ENCODE results near the gene HAUS1. TPM values are rescaled to one million over a fixed set of nuclear protein-coding genes. Genes with fewer than 3 reads are reported as not detected.
"Not testable (repeated sequence)": the region's sequence is repeated elsewhere in the genome, so short reads cannot be mapped to it uniquely, and the experiment has no call there.

HAUS1 gene
- polyA plus RNA-seq, 1 experiment: 13.8 TPM

DNA sequence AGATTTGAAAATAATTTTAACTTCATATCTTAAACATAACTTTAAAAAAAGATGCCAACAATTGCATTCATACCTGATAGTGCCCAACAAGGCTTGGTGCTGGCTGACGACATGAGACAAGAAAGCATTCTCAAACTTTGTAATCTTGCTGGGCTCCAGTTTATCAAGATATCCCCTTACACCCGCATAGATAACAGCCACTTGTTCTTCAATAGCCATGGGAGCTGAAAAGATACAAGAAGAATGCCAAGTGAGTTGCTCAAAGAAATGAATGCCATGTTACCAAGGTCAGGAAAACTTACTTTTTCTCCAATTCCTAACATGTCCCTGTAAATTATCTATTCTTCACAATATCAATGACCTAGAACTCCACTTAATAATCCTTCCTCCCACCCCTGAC, 19.8 kb upstream of the HAUS1 start:
- TF ChIP-seq, protein P1, sequence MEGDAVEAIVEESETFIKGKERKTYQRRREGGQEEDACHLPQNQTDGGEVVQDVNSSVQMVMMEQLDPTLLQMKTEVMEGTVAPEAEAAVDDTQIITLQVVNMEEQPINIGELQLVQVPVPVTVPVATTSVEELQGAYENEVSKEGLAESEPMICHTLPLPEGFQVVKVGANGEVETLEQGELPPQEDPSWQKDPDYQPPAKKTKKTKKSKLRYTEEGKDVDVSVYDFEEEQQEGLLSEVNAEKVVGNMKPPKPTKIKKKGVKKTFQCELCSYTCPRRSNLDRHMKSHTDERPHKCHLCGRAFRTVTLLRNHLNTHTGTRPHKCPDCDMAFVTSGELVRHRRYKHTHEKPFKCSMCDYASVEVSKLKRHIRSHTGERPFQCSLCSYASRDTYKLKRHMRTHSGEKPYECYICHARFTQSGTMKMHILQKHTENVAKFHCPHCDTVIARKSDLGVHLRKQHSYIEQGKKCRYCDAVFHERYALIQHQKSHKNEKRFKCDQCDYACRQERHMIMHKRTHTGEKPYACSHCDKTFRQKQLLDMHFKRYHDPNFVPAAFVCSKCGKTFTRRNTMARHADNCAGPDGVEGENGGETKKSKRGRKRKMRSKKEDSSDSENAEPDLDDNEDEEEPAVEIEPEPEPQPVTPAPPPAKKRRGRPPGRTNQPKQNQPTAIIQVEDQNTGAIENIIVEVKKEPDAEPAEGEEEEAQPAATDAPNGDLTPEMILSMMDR (IDR thresholded peaks at IDR 0.05; ENCODE audit: insufficient read depth, low read depth, low read length): no peak
- POLR2A ChIA-PET: interaction anchor here (0.6 kb wide), 1 partner anchor 12 kb away, joined by 3 read pairs; the partner anchor contains the start of gene PSTPIP2
- no peak for DNase-seq (ENCODE audit: low read depth)
- Histone ChIP-seq H3K36me3 (ENCODE audit: control insufficient read depth, insufficient read depth, low read length) (peaks cover 19% of the 10 kb centered on the region), H3K4me3 (ENCODE audit: low read depth, low read length) (no peak overlapping the region), H3K27me3 (ENCODE audit: control insufficient read depth, insufficient read depth, low read length) (no peaks in the 10 kb centered on the region)
- CTCF ChIA-PET: interaction anchor here (1.5 kb wide), 1 partner anchor 205 kb away, joined by 3 read pairs; no protein-coding TSS in a partner anchor

DNA sequence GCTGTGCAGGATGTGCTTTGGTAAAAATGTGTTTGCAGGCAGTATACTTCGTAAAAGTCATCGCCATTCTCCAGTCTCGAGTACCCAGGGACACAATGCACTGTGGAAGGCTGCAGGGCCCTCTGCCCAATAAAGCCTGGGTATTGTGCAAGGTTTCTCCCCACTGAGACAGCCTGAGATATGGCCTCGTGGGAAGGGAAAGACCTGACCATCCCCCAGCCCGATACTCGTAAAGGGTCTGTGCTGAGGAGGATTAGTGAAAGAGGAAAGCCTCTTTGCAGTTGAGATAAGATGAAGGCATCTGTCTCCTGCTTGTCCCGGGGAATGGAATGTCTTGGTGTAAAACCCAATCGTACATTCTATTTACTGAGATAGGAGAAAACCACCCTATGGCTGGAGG, 15.7 kb upstream of the HAUS1 start:
- DNase-seq (ENCODE audit: low read depth); POLR2A ChIA-PET; H3K27me3 ChIP-seq (ENCODE audit: control insufficient read depth, insufficient read depth, low read length); CTCF ChIA-PET; H3K4me3 ChIP-seq (ENCODE audit: low read depth, low read length): not testable (repeated sequence)
- peaks cover 23% of the 10 kb centered on the region for H3K36me3 ChIP-seq (ENCODE audit: control insufficient read depth, insufficient read depth, low read length)

DNA sequence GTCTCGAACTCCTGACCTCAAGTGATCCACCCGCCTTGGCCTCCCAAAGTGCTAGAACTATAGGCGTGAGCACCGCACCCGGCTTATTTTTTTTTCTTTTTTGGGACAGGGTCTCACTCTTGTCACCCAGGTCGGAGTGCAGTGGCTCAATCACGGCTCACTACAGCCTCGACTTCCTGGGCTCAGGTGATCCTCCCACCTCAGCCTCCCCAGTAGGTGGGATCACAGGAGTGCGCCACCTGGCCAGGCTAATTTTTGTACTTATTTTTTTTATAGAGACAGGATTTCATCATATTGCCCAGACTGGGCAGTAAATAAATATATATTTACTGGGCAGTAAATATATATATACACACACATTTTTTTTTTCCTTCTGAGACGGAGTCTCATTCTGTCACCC, 8.7 kb upstream of the HAUS1 start:
- H3K4me3 ChIP-seq (ENCODE audit: low read depth, low read length): no peak overlapping the region
- no peaks in the 10 kb centered on the region for H3K27me3 ChIP-seq (ENCODE audit: control insufficient read depth, insufficient read depth, low read length)
- TF ChIP-seq, protein P1 (IDR thresholded peaks at IDR 0.05; ENCODE audit: insufficient read depth, low read depth, low read length): no peak
- ChIA-PET POLR2A (no interaction called here), CTCF (interaction anchor here (0.7 to 0.9 kb wide), 2 partner anchors 12 to 105 kb away, joined by 3 read pairs; no protein-coding TSS in a partner anchor)
- DNase-seq (ENCODE audit: low read depth): no peak
- H3K36me3 ChIP-seq (ENCODE audit: control insufficient read depth, insufficient read depth, low read length): peaks cover 3% of the 10 kb centered on the region

DNA sequence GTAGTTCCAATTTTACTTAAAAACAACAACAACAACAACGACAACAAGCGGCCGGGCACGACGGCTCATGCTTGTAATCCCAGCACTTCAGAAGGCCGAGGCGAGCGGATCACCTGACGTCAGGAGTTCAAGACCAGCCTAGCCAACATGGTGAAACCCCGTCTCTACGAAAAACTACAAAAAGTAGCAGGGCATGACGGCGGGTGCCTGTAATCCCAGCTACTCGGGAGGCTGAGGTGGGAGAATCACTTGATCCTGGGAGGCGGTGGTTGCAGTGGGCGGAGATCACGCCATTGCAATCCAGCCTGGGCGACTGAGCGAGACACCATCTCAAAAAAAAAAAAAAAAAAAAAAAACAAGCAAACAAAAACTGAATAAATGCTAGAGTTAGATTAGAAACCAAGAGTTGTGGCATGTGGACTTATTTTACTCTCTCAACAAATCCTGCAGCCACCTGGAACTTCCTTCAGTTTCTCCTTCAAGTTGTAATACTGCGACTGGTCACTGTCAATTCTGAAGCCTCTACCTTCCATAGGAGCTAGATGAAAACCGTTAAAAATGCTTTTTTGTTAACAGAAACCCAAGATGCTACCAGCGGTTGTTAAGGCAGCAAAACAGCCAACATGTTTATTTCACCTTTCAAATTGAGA, 7.4 kb upstream of the HAUS1 start:
- ChIA-PET CTCF (interaction anchor here (0.9 to 1.3 kb wide), 2 partner anchors 11 to 13 kb away, joined by 3 read pairs; no protein-coding TSS in a partner anchor), POLR2A (no interaction called here)
- TF ChIP-seq, protein P1 (IDR thresholded peaks at IDR 0.05; ENCODE audit: insufficient read depth, low read depth, low read length): no peak

DNA sequence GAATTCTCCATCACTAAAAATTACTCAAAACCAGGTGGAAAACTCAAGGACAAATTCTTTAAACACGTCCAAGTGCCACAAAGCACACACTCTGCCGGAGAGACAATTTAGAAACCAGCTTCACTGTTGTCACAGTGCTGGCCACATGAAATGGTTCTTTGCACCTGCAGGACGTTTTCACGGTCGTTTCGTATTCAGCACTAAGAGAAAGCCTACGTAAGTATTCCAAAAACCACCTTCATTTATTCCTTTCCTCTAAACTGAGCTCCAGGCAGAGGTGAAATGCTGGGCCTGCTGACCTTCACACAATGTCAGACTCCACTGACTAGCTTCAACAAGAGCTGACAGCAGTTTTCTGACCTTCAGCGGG, 6.8 kb upstream of the HAUS1 start:
- no peak for DNase-seq (ENCODE audit: low read depth)
- ChIA-PET POLR2A (no interaction called here), CTCF (interaction anchor here (0.7 to 1.3 kb wide), 4 partner anchors 12 to 560 kb away, joined by 3 read pairs; no protein-coding TSS in a partner anchor)
- TF ChIP-seq, protein P1 (IDR thresholded peaks at IDR 0.05; ENCODE audit: insufficient read depth, low read depth, low read length): no peak
- Histone ChIP-seq H3K4me3 (ENCODE audit: low read depth, low read length) (peak overlapping the region; percentile 72), H3K36me3 (ENCODE audit: control insufficient read depth, insufficient read depth, low read length) (peaks cover 1% of the 10 kb centered on the region; the same call in 1 of the 2 replicates), H3K27me3 (ENCODE audit: control insufficient read depth, insufficient read depth, low read length) (no peaks in the 10 kb centered on the region)

More for the DNA sequence above, 7.4 kb upstream of the HAUS1 start:
- DNase-seq (ENCODE audit: low read depth): no peak
- Histone ChIP-seq H3K4me3 (ENCODE audit: low read depth, low read length) (peak overlapping the region; percentile 72), H3K27me3 (ENCODE audit: control insufficient read depth, insufficient read depth, low read length) (no peaks in the 10 kb centered on the region), H3K36me3 (ENCODE audit: control insufficient read depth, insufficient read depth, low read length) (peaks cover 2% of the 10 kb centered on the region)
